Neuron (in vitro differentiated cells): ENCODE measurements around the gene ELOVL6.
"Not testable (repeated sequence)": the region's sequence is repeated elsewhere in the genome, so short reads cannot be mapped to it uniquely, and the experiment has no call there.

ENCODE experiments used
- H2AFZ ChIP-seq: one replicate; pipeline ENCODE4 v1.6.1; 2013; ENCODE audit warnings: low read depth, mild to moderate bottlenecking, inconsistent platforms, low read length, moderate library complexity
- H3K27me3 ChIP-seq: one replicate; pipeline ENCODE4 v1.6.1; 2013; ENCODE audit warnings: low read length; ENCODE audit not compliant: insufficient read depth
- H3K36me3 ChIP-seq: one replicate; pipeline ENCODE4 v1.6.1; 2013; ENCODE audit warnings: low read length; ENCODE audit not compliant: insufficient read depth
- H3K4me1 ChIP-seq: one replicate; pipeline ENCODE4 v1.6.1; 2013; ENCODE audit warnings: low read length; ENCODE audit not compliant: insufficient read depth
- H3K4me3 ChIP-seq: 2 replicates; pipeline ENCODE4 v1.5.1; 2013; ENCODE audit warnings: mild to moderate bottlenecking, low read length, moderate library complexity
- H3K9me3 ChIP-seq: one replicate; pipeline ENCODE4 v1.6.1; 2013; ENCODE audit warnings: low read length

ELOVL6 gene

DNA sequence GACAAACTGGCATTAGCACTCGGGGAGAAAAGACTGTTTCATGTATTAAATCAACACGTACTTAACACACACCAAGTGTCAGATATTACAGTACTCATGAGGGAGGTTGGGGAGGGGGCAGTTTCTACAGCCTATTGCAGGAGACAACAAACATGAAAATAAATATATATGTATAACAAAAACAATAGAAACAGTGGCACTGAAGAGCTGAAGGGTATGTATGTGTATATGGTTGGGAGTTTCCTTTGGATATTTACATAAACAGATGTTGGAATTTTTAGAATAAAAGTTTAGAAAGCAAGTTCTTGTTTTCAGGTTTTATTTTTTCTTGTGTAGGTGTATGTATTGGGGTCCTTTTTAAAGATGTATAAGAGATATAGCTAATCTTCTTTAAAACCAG is 133.5 kb downstream of the ELOVL6 start:
- Histone ChIP-seq H3K27me3 (no peaks in the 10 kb centered on the region), H2AFZ (no peak overlapping the region), H3K4me3 (no peak overlapping the region), H3K36me3 (no peaks in the 10 kb centered on the region), H3K4me1 (no peaks in the 10 kb centered on the region), H3K9me3 (no peaks in the 10 kb centered on the region)

- Histone ChIP-seq H3K9me3 (no peaks in the 10 kb centered on the region), H3K4me1 (no peaks in the 10 kb centered on the region), H3K27me3 (no peaks in the 10 kb centered on the region), H2AFZ (no peak overlapping the region), H3K4me3 (no peak overlapping the region), H3K36me3 (peaks cover 2% of the 10 kb centered on the region)
Observed at GRCh38 chr4:110064295-110064694, 134.1 kb downstream of the ELOVL6 start.

DNA sequence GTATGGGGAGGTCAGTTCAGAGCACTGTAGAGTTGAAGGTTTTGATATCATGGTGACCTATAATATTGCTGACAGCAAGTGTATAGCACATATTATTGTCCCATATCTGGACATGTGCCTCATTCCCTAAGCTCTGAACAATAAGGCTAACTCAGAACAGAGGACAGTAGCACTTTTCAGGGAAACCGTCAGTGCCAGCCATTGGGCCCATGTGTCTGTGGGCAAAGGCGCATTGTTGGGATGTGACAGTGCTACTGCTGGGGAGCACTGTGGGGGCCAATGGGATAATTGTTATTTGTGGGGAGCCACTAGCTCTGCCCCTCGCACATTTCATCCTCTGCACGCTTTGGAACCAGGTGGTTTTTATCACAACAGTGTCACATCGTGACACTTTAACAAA is 136.2 kb downstream of the ELOVL6 start:
- H3K4me1 ChIP-seq, result no peaks in the 10 kb centered on the region
- H3K4me3 ChIP-seq, result no peak overlapping the region
- peaks cover 8% of the 10 kb centered on the region for H3K36me3 ChIP-seq
- no peak overlapping the region for H2AFZ ChIP-seq
- no peaks in the 10 kb centered on the region for H3K27me3 ChIP-seq
- no peaks in the 10 kb centered on the region for H3K9me3 ChIP-seq

DNA sequence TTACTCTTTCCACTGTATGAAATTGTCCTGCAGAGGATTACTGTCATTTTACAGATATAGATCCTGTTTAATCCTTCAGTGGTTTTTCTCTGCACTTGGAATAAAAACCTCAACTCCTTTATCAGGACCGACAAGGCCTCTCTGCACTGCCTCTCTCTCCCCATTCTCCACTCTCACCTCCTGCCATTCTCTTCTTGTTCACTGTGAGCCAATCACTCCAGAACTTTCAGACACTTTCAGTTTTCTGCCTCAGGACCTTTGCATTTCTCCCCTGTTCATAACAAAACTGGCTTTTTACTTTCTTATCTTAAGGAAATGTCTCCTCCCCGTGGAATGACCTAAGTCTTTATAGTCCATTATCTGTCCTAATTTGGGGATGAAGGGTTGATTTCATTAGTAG is 137.3 kb downstream of the ELOVL6 start:
- no peaks in the 10 kb centered on the region for H3K27me3 ChIP-seq
- H3K9me3 ChIP-seq, result no peaks in the 10 kb centered on the region
- H3K4me1 ChIP-seq, result no peaks in the 10 kb centered on the region
- peaks cover 15% of the 10 kb centered on the region for H3K36me3 ChIP-seq
- H3K4me3 ChIP-seq, result no peak overlapping the region
- H2AFZ ChIP-seq, result no peak overlapping the region

DNA sequence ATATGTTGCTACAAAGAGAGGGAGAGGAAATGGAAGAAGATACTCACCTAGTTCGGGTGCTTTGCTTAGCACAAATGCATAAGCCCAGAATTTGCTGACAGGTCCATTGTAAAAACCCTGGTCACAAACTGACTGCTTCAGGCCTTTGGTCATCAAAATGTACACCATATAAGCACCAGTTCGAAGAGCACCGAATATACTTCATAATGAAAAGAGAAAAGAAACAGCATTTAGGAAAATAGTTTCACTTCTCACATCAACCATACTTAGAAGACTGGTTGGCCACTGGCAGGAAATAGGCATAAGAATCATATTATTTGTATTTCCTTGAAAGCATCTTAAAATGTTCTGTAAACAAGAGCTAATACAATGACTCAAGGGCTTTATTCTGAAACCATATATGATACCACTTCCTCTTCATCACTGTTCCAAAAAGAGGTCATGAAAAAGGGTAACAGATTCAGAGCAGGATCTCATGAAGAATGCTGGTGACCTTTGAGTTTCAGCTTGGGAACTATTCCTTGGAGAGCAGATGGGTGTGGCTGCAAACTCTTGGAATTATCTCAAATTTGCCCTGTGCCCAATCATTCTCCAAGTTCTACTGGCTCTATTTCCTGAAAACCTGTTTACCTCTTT is 138.7 kb downstream of the ELOVL6 start:
- Histone ChIP-seq H3K4me1 (no peaks in the 10 kb centered on the region), H2AFZ (no peak overlapping the region), H3K36me3 (peaks cover 22% of the 10 kb centered on the region), H3K9me3 (no peaks in the 10 kb centered on the region), H3K27me3 (no peaks in the 10 kb centered on the region), H3K4me3 (no peak overlapping the region)

DNA sequence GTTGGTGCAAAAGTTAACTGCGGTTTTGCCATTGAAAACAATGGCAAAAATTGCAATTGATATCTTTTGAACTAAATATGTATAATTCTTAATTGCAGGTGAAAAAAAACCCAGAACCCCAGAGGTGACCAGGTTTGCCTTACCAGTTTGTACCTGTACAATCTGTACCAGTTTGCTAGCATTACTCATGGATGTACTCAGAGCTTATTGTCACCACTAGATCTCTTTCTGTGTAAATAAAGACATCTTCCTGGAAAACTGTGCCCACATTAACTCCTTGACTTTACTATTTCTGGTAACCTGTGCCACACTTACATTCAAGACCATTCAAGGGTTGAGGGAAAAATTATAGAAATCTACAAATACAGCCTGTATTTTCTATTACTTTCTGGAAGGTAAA is 139.7 kb downstream of the ELOVL6 start:
- H3K36me3 ChIP-seq, result peaks cover 22% of the 10 kb centered on the region
- H3K4me1 ChIP-seq, result no peaks in the 10 kb centered on the region
- no peaks in the 10 kb centered on the region for H3K27me3 ChIP-seq
- H3K4me3 ChIP-seq, result no peak overlapping the region
- H3K9me3 ChIP-seq, result no peaks in the 10 kb centered on the region
- no peak overlapping the region for H2AFZ ChIP-seq

DNA sequence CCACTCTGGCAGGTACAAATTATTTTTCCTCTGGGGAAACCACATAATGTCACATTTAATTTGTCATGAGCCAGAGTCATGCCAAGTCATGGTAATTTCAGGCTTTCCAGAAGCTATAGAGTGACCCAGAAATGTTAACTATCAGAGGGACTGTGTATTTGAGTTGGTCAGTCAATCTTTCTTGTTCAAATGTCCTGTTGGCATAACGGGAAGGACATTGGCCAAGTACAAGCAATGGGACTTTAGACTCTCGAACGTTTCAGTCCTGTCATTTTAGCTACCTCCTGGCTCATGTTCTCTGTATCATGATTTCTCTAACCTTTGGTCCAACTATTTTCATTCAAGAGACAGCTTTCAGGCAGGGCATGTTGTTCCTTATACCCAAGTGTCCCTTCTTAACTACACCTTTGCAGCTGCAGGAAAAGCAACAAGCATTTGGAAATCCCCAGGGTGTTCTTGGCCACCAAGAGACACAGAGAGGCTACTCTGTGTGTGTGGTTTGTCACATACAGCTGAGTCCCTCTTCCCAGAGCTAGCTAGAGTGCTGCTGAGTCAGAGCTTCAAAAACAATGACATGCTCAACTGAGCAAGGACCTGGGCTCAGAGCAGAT is 143.2 kb downstream of the ELOVL6 start:
- Histone ChIP-seq H3K36me3 (peaks cover 44% of the 10 kb centered on the region), H3K9me3 (no peaks in the 10 kb centered on the region), H3K4me1 (no peaks in the 10 kb centered on the region), H3K27me3 (no peaks in the 10 kb centered on the region), H2AFZ (no peak overlapping the region), H3K4me3 (no peak overlapping the region)

DNA sequence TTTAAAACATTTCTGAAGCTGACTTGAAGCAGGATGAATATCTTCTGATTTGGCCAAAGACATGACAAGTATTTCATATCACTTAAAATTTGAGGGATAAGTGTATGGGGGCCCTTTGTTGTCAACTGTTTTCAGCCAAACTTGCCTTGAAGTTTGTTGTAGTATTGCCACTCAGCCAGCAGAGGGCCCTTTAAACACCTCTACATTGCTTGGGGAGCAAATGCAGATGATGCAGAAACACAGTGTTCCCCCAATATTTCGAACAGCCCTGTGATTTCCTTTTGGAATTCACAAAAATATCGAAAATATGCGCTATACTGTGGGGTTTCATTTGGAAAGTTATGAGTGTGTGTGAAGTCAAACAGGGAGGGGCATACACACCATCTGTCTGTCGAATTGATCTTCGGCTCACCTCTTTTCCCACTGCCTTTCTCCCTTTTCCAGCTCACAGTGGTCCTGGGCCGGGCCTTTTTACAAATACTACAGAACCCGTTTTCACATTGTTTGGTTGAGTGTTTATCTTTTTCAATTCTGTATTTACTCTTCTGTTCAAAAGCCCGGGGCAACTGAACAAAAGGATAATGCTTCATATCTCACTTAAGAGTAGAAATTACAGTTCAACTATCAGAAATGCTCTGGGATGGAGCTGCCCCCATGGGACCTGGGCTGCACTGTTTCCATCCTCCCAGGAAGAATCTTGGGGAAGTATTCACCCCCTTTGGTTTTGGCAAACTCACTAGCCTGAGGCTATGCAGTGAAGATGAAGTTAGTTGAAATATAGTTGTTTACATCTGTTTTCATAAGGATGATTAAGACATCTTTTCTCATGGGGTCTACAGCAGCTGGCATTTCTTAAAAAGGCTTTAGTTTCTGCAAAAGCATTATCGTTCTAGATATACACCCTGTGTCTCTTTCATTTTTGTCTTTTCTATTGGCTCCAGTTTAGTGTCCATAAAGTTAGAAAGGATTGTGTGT is 148.2 kb downstream of the ELOVL6 start:
- no peaks in the 10 kb centered on the region for H3K4me1 ChIP-seq
- no peaks in the 10 kb centered on the region for H3K27me3 ChIP-seq
- no peak overlapping the region for H3K4me3 ChIP-seq
- no peaks in the 10 kb centered on the region for H3K9me3 ChIP-seq
- H2AFZ ChIP-seq, result no peak overlapping the region
- H3K36me3 ChIP-seq, result peaks cover 32% of the 10 kb centered on the region

- Histone ChIP-seq H3K36me3 (peaks cover 18% of the 10 kb centered on the region), H3K27me3 (no peaks in the 10 kb centered on the region), H3K9me3 (no peaks in the 10 kb centered on the region), H3K4me3 (no peak overlapping the region), H2AFZ (no peak overlapping the region), H3K4me1 (peaks cover 8% of the 10 kb centered on the region)
Observed at GRCh38 chr4:110046588-110047049, 151.8 kb downstream of the ELOVL6 start.

- Histone ChIP-seq H2AFZ (no peak overlapping the region), H3K4me3 (no peak overlapping the region), H3K4me1 (peaks cover 8% of the 10 kb centered on the region), H3K9me3 (no peaks in the 10 kb centered on the region), H3K27me3 (no peaks in the 10 kb centered on the region), H3K36me3 (no peaks in the 10 kb centered on the region)
Observed at GRCh38 chr4:110042545-110043517, 155.6 kb downstream of the ELOVL6 start.

GRCh38 chr4:110041735-110042134 is 156.7 kb downstream of the ELOVL6 start:
- H3K4me1 ChIP-seq, result peaks cover 8% of the 10 kb centered on the region
- H3K36me3 ChIP-seq, result no peaks in the 10 kb centered on the region
- no peak overlapping the region for H2AFZ ChIP-seq
- H3K4me3 ChIP-seq, result no peak overlapping the region
- H3K27me3 ChIP-seq, result no peaks in the 10 kb centered on the region
- no peaks in the 10 kb centered on the region for H3K9me3 ChIP-seq

DNA sequence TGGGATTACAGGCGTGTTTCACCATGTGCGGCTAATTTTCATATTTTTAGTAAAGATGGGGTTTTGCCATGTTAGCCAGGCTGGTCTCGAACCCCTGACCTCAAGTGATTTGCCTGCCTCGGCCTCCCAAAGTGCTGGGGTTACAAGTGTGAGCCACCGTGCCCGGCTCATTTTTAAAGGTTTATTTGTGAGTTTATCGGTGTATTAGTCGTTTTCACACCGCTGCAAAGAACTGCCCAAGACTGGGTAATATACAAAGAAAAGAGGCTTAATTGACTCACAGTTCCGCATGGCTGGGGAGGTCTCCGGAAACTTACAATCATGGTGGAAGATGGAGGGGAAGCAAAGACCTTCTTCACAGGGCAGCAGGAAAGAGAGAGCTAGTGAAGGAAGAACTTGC is 159.3 kb downstream of the ELOVL6 start:
- H3K4me3 ChIP-seq, H3K4me1 ChIP-seq, H3K27me3 ChIP-seq, H2AFZ ChIP-seq, H3K36me3 ChIP-seq, H3K9me3 ChIP-seq: not testable (repeated sequence)
